Mesenchymal stem cell (in vitro differentiated cells and primary cell): ENCODE data around the gene ENTPD3.

ENCODE experiments used
- DNase-seq: peaks from one replicate; pipeline ENCODE4 v3.0.0-alpha.2; 2013
- H2AFZ ChIP-seq: one replicate; pipeline ENCODE4 v1.6.1; 2013; ENCODE audit warnings: low read depth, mild to moderate bottlenecking, control low read depth, inconsistent platforms, low read length, moderate library complexity
- H2AK5ac ChIP-seq: 2 replicates; pipeline ENCODE4 v1.6.1; 2013; ENCODE audit warnings: low read length, moderate library complexity, mild to moderate bottlenecking, inconsistent platforms; ENCODE audit not compliant: severe bottlenecking
- H2BK120ac ChIP-seq: one replicate; pipeline ENCODE4 v1.6.1; 2013; ENCODE audit warnings: low read depth, mild to moderate bottlenecking, inconsistent platforms, low read length, moderate library complexity
- H2BK12ac ChIP-seq, 2 experiments: one replicate each; pipeline ENCODE4 v1.6.1; 2013; ENCODE audit warnings: inconsistent platforms in 2 of 2, low read length in 2 of 2, mild to moderate bottlenecking in 2 of 2, moderate library complexity in 2 of 2, control low read depth in 1 of 2
- H2BK15ac ChIP-seq: one replicate; pipeline ENCODE4 v1.6.1; 2013; ENCODE audit warnings: mild to moderate bottlenecking, low read depth, inconsistent platforms; ENCODE audit not compliant: poor library complexity, severe bottlenecking
- H2BK5ac ChIP-seq: 2 replicates; pipeline ENCODE4 v1.6.1; 2013; ENCODE audit warnings: low read depth, mild to moderate bottlenecking, low read length, control low read depth, inconsistent platforms; ENCODE audit not compliant: poor library complexity, severe bottlenecking
- H3K14ac ChIP-seq, 2 experiments: one replicate each; pipeline ENCODE4 v1.6.1; 2013; ENCODE audit warnings: inconsistent platforms in 2 of 2, low read length in 2 of 2, control low read depth in 1 of 2, mild to moderate bottlenecking in 1 of 2, moderate library complexity in 1 of 2
- H3K18ac ChIP-seq, 2 experiments: one replicate each; pipeline ENCODE4 v1.6.1; 2013; ENCODE audit warnings: inconsistent platforms in 2 of 2, low read length in 2 of 2, control low read depth in 1 of 2, low read depth in 1 of 2, mild to moderate bottlenecking in 1 of 2
- H3K23ac ChIP-seq, 2 experiments: one replicate each; pipeline ENCODE4 v1.6.1; 2013; ENCODE audit warnings: inconsistent platforms in 2 of 2, low read length in 2 of 2, mild to moderate bottlenecking in 2 of 2, moderate library complexity in 2 of 2, control low read depth in 1 of 2
- H3K27ac ChIP-seq: 2 replicates; pipeline ENCODE4 v1.5.1; 2013; ENCODE audit warnings: mild to moderate bottlenecking, moderate library complexity, low read length, control low read depth, inconsistent platforms; ENCODE audit not compliant: poor library complexity, severe bottlenecking
- H3K27me3 ChIP-seq, 2 experiments: 2 replicates each; pipeline versions ENCODE4 v1.6.1 to v1.7.0; 2013; ENCODE audit warnings: low read length in 2 of 2, mild to moderate bottlenecking in 2 of 2, moderate library complexity in 2 of 2, control low read depth in 1 of 2, inconsistent platforms in 1 of 2; ENCODE audit not compliant: control insufficient read depth in 1 of 2, insufficient read depth in 1 of 2
- H3K36me3 ChIP-seq, 2 experiments: 2 replicates each; pipeline versions ENCODE4 v1.6.1 to v1.7.0; 2013; ENCODE audit warnings: low read length in 2 of 2, control low read depth in 1 of 2, inconsistent platforms in 1 of 2, low read depth in 1 of 2, mild to moderate bottlenecking in 1 of 2; ENCODE audit not compliant: insufficient read depth in 2 of 2, control insufficient read depth in 1 of 2
- H3K4ac ChIP-seq, 2 experiments: one replicate each; pipeline ENCODE4 v1.6.1; 2013; ENCODE audit warnings: inconsistent platforms in 2 of 2, low read length in 2 of 2, mild to moderate bottlenecking in 2 of 2, moderate library complexity in 2 of 2, control low read depth in 1 of 2, low read depth in 1 of 2
- H3K4me1 ChIP-seq: 2 replicates; pipeline ENCODE4 v1.6.1; 2013; ENCODE audit warnings: low read depth, low read length, control low read depth; ENCODE audit not compliant: control insufficient read depth, insufficient read depth
- H3K4me2 ChIP-seq: 2 replicates; pipeline ENCODE4 v1.6.1; 2013; ENCODE audit warnings: low read length, mild to moderate bottlenecking, inconsistent platforms; ENCODE audit not compliant: poor library complexity, severe bottlenecking
- H3K4me3 ChIP-seq, 2 experiments: 2 replicates each; pipeline versions ENCODE4 v1.5.1 to v1.7.0; 2013; ENCODE audit warnings: low read length in 2 of 2, mild to moderate bottlenecking in 2 of 2, control low read depth in 1 of 2, low read depth in 1 of 2; ENCODE audit not compliant: insufficient read depth in 1 of 2
- H3K79me1 ChIP-seq: replicated peaks from 2 replicates; pipeline ENCODE4 v1.6.1; 2013; ENCODE audit warnings: mild to moderate bottlenecking, control low read depth, low read length, inconsistent platforms; ENCODE audit not compliant: poor library complexity, severe bottlenecking
- H3K9ac ChIP-seq: 2 replicates; pipeline ENCODE4 v1.7.0; 2013; ENCODE audit warnings: mild to moderate bottlenecking, low read length, moderate library complexity
- H3K9me3 ChIP-seq: 2 replicates; pipeline ENCODE4 v1.7.0; 2013; ENCODE audit warnings: mild to moderate bottlenecking, low read length; ENCODE audit not compliant: control insufficient read depth
- H4K8ac ChIP-seq: one replicate; pipeline ENCODE4 v1.6.1; 2013; ENCODE audit warnings: inconsistent platforms, mild to moderate bottlenecking, low read length, moderate library complexity
- H4K91ac ChIP-seq: one replicate; pipeline ENCODE4 v1.6.1; 2013; ENCODE audit warnings: mild to moderate bottlenecking, low read length, inconsistent platforms
- WGBS: methylation state at CpG from one replicate; pipeline ENCODE4 v1.1.7; 2013; ENCODE audit warnings: mixed read lengths; 5-methylcytosine and 5-hydroxymethylcytosine counted together

Gene ENTPD3

GRCh38 chr3:40398346-40398745 is 11.4 kb downstream of the ENTPD3 start:
- Histone ChIP-seq H3K23ac (no peak overlapping the region), H3K27ac (no peak overlapping the region), H2AK5ac (no peak overlapping the region), H3K4ac (no peak overlapping the region), H2BK15ac (no peak overlapping the region), H3K9ac (no peak overlapping the region), H3K18ac (no peak overlapping the region), H3K9me3 (peaks cover 3% of the 10 kb centered on the region), H2BK12ac (no peak overlapping the region), H4K91ac (no peak overlapping the region), H3K4me3 (no peak overlapping the region), H3K4me1 (peaks cover 1% of the 10 kb centered on the region), H4K8ac (no peak overlapping the region), H3K14ac (no peak overlapping the region), H2AFZ (no peak overlapping the region), H3K27me3 (no peaks in the 10 kb centered on the region), H3K79me1 (peaks cover 6% of the 10 kb centered on the region), H3K4me2 (no peak overlapping the region), H3K36me3 (peaks cover 0 to 5% of the 10 kb centered on the region in 2 experiments), H2BK5ac (no peak overlapping the region), H2BK120ac (no peak overlapping the region)
- DNase-seq, result no peak
- 10% methylated on average over 1 of the region's 3 CpGs for WGBS

DNA sequence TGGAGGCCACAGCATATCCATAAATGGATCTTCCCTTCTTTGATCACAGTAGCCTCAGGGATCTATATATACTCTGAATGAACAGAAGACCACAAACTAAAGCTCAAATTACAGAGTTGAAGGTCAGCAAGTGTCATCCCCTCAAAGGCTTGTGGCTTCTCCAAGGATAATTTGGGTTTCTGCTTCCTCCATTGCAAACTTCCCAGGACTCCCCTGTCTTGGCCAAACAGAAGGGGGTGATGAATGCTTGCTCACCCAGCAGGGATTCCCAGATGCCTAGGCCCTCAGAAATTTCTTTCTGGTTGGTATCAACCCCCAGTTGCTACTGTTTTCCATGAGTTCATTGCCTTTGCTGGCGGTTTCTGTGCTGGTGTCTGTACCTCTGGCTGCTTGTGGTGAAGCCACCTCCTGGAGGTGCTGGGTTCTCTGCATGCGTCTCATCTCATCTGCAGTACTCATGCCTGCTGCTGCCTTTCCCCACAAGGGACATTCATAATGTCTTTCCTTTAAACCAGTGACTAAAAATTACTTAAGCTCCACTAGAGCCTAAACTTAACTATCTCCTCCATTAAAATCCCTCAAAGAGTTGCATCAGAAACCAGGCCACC is 17.7 kb downstream of the ENTPD3 start:
- Histone ChIP-seq H3K4me1 (peaks cover 5% of the 10 kb centered on the region), H3K79me1 (peaks cover 2% of the 10 kb centered on the region), H2BK15ac (no peak overlapping the region), H2AK5ac (no peak overlapping the region), H3K4me2 (no peak overlapping the region), H3K36me3 (no peaks in the 10 kb centered on the region), H2BK5ac (no peak overlapping the region), H3K27me3 (no peaks in the 10 kb centered on the region), H2AFZ (no peak overlapping the region), H2BK120ac (no peak overlapping the region), H4K8ac (no peak overlapping the region), H3K4me3 (no peak overlapping the region), H3K14ac (no peak overlapping the region), H3K9ac (no peak overlapping the region), H3K4ac (no peak overlapping the region), H3K27ac (peak overlapping the region; percentile 29), H3K9me3 (no peaks in the 10 kb centered on the region), H3K23ac (no peak overlapping the region), H3K18ac (no peak overlapping the region), H2BK12ac (no peak overlapping the region), H4K91ac (no peak overlapping the region)
- WGBS, result 90% methylated on average over 2 of the region's 2 CpGs
- no peak for DNase-seq

- DNase-seq, result no peak
- no peaks in the 10 kb centered on the region for H3K36me3 ChIP-seq
Measured at GRCh38 chr3:40407007-40407406, 20.0 kb downstream of the ENTPD3 start.

GRCh38 chr3:40407611-40408010 is 20.6 kb downstream of the ENTPD3 start:
- WGBS, result 85% methylated on average over 3 of the region's 3 CpGs
- no peak overlapping the region for H3K23ac ChIP-seq
- H4K8ac ChIP-seq, result no peak overlapping the region
- H3K79me1 ChIP-seq, result peaks cover 2% of the 10 kb centered on the region
- no peak overlapping the region for H3K4me2 ChIP-seq
- DNase-seq, result no peak
- no peak overlapping the region for H2AFZ ChIP-seq
- H3K27ac ChIP-seq, result no peak overlapping the region
- no peak overlapping the region for H2BK12ac ChIP-seq
- no peaks in the 10 kb centered on the region for H3K9me3 ChIP-seq
- no peak overlapping the region for H3K9ac ChIP-seq
- H2AK5ac ChIP-seq, result no peak overlapping the region
- no peak overlapping the region for H3K4me3 ChIP-seq
- H2BK5ac ChIP-seq, result no peak overlapping the region
- no peak overlapping the region for H2BK120ac ChIP-seq
- no peak overlapping the region for H3K14ac ChIP-seq
- H3K27me3 ChIP-seq, result no peaks in the 10 kb centered on the region
- no peaks in the 10 kb centered on the region for H3K36me3 ChIP-seq
- H2BK15ac ChIP-seq, result no peak overlapping the region
- H3K4me1 ChIP-seq, result peaks cover 5% of the 10 kb centered on the region
- no peak overlapping the region for H3K4ac ChIP-seq
- H4K91ac ChIP-seq, result no peak overlapping the region
- no peak overlapping the region for H3K18ac ChIP-seq

More at GRCh38 chr3:40407007-40407406, 20.0 kb downstream of the ENTPD3 start:
- Histone ChIP-seq H4K8ac (no peak overlapping the region), H2AFZ (no peak overlapping the region), H3K9ac (no peak overlapping the region), H3K23ac (no peak overlapping the region), H3K4ac (no peak overlapping the region), H2BK120ac (no peak overlapping the region), H3K14ac (no peak overlapping the region), H2BK5ac (no peak overlapping the region), H3K79me1 (peaks cover 2% of the 10 kb centered on the region), H3K18ac (no peak overlapping the region), H3K27ac (no peak overlapping the region), H2BK15ac (no peak overlapping the region), H4K91ac (no peak overlapping the region), H3K27me3 (no peaks in the 10 kb centered on the region), H3K4me3 (no peak overlapping the region), H2BK12ac (no peak overlapping the region), H3K4me2 (no peak overlapping the region), H3K4me1 (peaks cover 5% of the 10 kb centered on the region), H2AK5ac (no peak overlapping the region), H3K9me3 (no peaks in the 10 kb centered on the region)
- WGBS, result 90% methylated on average over 2 of the region's 2 CpGs
